ENCODE measurements around the gene SOBP.
"Not testable (repeated sequence)": the region's sequence is repeated elsewhere in the genome, so short reads cannot be mapped to it uniquely, and the experiment has no call there.

Gene SOBP

DNA sequence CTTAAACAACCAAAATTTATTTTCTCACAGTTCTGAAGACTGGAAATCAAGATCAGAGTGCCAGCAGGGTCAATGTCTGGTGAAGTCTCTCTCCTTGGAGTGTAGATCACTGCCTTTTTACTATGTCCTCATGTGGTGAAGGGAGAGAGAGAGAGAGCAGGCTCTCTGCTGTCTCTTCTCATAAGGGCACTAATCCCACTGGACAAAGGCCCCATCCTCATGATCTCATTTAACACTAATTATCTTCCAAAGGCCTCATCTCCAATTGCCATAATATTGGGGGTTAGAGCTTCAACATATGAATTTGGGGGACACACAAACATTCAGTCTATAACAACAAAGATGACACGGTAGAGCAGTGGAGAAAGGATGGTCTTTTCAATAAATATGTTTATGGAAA is 27.4 kb downstream of the SOBP start:
- TF ChIP-seq ISL1 (CRISPR knock-in tag; IDR thresholded peaks at IDR 0.05) (no peak), PPARA (CRISPR knock-in tag; IDR thresholded peaks at IDR 0.05; ENCODE audit: borderline replicate concordance) (no peak), ESRRG (CRISPR knock-in tag; IDR thresholded peaks at IDR 0.05) (no peak), RARB (CRISPR knock-in tag; IDR thresholded peaks at IDR 0.05) (no peak), ZC3H10 (CRISPR knock-in tag; IDR thresholded peaks at IDR 0.05) (no peak), ZNF565 (CRISPR knock-in tag; conservative IDR thresholded peaks at IDR 0.05; ENCODE audit: low read depth) (no peak)

DNA sequence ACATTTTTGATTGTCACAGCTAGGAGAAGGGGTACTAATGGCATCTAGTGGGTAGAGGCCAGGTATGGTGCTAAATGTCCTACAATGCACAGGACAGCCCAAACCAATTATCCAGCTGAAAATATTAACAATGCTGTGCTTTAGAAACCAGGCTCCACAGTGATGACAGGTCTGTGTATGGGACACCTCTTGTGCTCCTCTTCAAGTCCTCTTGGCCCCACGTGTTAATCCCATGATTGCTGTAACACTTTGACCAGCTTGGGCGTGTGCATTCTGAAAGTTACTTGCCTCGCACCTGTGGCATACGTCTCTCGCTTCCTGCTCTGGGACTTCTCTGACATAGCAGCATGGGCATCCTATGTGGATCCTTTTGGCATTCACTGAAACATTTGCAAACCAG is 29.3 kb downstream of the SOBP start:
- not testable (repeated sequence) for ATAC-seq

More for the DNA sequence above, 27.4 kb downstream of the SOBP start:
- no peak for ATAC-seq

DNA sequence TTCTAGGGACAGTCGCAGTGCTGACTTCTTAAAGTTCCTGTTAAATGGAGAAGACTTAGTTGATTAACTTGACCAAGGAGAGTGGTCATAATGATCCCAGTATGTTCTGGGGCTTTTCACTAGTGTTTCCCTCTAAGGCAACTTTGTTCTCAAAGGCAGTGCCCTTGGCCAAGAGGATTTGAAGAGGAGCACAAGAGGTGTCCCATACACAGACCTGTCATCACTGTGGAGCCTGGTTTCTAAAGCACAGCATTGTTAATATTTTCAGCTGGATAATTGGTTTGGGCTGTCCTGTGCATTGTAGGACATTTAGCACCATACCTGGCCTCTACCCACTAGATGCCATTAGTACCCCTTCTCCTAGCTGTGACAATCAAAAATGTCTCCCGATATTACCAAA is 30.8 kb downstream of the SOBP start:
- not testable (repeated sequence) for ATAC-seq

DNA sequence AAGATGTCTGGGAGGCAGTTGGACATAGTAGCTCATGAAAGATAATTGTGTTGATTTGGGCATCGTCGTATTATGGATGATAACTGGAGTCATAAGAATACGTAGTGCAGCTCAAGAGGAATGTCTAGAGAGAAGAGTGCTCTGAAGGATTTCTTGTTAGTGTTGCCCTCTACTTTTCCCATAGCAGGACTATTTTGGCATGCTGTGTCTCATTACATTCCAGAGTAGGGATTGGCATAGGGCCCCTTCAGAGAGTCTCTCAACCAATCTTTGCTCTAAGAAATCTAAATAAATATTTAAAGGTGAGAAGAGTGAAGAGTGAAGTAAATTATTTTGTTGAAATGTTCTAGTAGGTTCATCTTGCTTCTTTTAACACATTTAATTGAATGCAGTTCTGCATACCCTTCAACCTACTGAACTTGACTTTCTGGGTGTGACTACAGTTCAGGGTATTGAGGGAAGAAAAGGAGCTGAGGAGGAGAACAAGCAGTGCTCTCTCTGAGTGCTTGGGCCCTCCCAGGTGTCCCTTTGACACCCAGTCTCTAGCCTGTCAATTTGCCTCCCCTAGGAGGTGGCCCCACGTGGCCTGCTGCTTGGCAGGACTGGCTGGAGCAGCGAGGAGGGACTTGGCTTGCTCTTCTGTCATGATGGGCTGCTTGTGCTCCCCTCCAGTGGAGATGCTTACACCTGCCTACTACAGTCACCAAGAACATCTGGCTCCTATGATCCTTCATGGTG is 33.3 kb downstream of the SOBP start:
- ATAC-seq: no peak
- TF ChIP-seq, protein P1, sequence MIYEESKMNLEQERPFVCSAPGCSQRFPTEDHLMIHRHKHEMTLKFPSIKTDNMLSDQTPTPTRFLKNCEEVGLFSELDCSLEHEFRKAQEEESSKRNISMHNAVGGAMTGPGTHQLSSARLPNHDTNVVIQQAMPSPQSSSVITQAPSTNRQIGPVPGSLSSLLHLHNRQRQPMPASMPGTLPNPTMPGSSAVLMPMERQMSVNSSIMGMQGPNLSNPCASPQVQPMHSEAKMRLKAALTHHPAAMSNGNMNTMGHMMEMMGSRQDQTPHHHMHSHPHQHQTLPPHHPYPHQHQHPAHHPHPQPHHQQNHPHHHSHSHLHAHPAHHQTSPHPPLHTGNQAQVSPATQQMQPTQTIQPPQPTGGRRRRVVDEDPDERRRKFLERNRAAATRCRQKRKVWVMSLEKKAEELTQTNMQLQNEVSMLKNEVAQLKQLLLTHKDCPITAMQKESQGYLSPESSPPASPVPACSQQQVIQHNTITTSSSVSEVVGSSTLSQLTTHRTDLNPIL (CRISPR knock-in tag; IDR thresholded peaks at IDR 0.05; ENCODE audit: low read depth): no peak
- TF ChIP-seq ZFP30 (CRISPR knock-in tag; IDR thresholded peaks at IDR 0.05): no peak
- TF ChIP-seq, protein P2, sequence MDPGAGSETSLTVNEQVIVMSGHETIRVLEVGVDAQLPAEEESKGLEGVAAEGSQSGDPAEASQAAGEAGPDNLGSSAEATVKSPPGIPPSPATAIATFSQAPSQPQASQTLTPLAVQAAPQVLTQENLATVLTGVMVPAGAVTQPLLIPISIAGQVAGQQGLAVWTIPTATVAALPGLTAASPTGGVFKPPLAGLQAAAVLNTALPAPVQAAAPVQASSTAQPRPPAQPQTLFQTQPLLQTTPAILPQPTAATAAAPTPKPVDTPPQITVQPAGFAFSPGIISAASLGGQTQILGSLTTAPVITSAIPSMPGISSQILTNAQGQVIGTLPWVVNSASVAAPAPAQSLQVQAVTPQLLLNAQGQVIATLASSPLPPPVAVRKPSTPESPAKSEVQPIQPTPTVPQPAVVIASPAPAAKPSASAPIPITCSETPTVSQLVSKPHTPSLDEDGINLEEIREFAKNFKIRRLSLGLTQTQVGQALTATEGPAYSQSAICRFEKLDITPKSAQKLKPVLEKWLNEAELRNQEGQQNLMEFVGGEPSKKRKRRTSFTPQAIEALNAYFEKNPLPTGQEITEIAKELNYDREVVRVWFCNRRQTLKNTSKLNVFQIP (CRISPR knock-in tag; IDR thresholded peaks at IDR 0.05; ENCODE audit: borderline replicate concordance, low read depth): no peak
- no peak for TF ChIP-seq SNAI2 (CRISPR knock-in tag; IDR thresholded peaks at IDR 0.05)
- TF ChIP-seq RARB (CRISPR knock-in tag; IDR thresholded peaks at IDR 0.05): no peak
- TF ChIP-seq BACH2 (CRISPR knock-in tag; IDR thresholded peaks at IDR 0.05; ENCODE audit: borderline replicate concordance): no peak
- no peak for TF ChIP-seq TOX (CRISPR knock-in tag; IDR thresholded peaks at IDR 0.05; ENCODE audit: borderline replicate concordance)
- no peak for TF ChIP-seq ZNF8 (CRISPR knock-in tag; IDR thresholded peaks at IDR 0.05)
- TF ChIP-seq OSR1 (CRISPR knock-in tag; IDR thresholded peaks at IDR 0.05): no peak

DNA sequence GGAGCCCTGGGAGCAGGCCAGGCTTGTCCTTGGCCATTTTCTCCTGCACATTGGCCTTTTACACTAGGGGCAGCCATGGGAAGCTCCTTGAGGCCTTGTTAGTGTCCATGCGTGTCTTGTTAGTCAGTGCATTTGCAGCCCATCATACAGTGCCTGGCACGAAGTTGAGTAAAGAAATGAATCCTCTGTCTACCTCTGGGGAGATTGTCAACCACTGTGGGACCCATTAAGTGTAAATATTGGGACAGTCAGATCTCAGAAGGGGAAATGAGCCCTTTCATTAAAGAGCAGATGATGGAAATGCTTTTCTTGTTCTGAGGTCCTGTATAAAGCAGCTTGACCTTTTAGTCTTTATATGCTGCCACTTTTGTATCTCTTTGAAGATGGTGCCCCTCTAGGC is 33.9 kb downstream of the SOBP start:
- TF ChIP-seq ZC3H10 (CRISPR knock-in tag; IDR thresholded peaks at IDR 0.05): no peak
- no peak for TF ChIP-seq OSR1 (CRISPR knock-in tag; IDR thresholded peaks at IDR 0.05)
- TF ChIP-seq ZFP3 (CRISPR knock-in tag; IDR thresholded peaks at IDR 0.05): no peak
- no peak for ATAC-seq

DNA sequence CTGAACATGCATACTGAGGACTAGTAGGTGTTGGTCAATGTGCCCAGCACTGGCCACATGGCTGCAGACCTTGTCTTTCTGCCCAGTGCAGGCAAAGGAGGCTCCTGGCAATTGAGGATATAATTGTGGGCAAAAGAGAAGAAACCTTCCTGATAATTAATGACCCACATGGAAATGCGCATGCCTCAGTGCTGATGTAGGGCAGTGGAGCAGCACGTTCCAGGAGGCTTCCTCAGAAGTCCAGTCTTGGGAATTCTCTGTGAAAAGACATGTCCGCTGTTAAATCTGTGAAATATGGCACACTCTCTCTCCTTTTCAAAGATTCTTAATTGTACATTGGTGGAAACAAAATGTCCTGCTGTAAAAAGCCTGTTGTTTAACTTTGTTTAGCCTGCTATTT is 34.7 kb downstream of the SOBP start:
- TF ChIP-seq, protein P3, sequence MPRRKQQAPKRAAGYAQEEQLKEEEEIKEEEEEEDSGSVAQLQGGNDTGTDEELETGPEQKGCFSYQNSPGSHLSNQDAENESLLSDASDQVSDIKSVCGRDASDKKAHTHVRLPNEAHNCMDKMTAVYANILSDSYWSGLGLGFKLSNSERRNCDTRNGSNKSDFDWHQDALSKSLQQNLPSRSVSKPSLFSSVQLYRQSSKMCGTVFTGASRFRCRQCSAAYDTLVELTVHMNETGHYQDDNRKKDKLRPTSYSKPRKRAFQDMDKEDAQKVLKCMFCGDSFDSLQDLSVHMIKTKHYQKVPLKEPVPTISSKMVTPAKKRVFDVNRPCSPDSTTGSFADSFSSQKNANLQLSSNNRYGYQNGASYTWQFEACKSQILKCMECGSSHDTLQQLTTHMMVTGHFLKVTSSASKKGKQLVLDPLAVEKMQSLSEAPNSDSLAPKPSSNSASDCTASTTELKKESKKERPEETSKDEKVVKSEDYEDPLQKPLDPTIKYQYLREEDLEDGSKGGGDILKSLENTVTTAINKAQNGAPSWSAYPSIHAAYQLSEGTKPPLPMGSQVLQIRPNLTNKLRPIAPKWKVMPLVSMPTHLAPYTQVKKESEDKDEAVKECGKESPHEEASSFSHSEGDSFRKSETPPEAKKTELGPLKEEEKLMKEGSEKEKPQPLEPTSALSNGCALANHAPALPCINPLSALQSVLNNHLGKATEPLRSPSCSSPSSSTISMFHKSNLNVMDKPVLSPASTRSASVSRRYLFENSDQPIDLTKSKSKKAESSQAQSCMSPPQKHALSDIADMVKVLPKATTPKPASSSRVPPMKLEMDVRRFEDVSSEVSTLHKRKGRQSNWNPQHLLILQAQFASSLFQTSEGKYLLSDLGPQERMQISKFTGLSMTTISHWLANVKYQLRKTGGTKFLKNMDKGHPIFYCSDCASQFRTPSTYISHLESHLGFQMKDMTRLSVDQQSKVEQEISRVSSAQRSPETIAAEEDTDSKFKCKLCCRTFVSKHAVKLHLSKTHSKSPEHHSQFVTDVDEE (CRISPR knock-in tag; IDR thresholded peaks at IDR 0.05): no peak
- TF ChIP-seq ZNF8 (CRISPR knock-in tag; IDR thresholded peaks at IDR 0.05) (no peak), ZFP3 (CRISPR knock-in tag; IDR thresholded peaks at IDR 0.05) (no peak), GLIS3 (CRISPR knock-in tag; IDR thresholded peaks at IDR 0.05) (no peak), TCF4 (CRISPR knock-in tag; IDR thresholded peaks at IDR 0.05; ENCODE audit: borderline replicate concordance) (no peak), ZC3H10 (CRISPR knock-in tag; IDR thresholded peaks at IDR 0.05) (no peak), SNAI2 (CRISPR knock-in tag; IDR thresholded peaks at IDR 0.05) (no peak), ZFP30 (CRISPR knock-in tag; IDR thresholded peaks at IDR 0.05) (no peak), ESRRG (CRISPR knock-in tag; IDR thresholded peaks at IDR 0.05) (no peak), OSR1 (CRISPR knock-in tag; IDR thresholded peaks at IDR 0.05) (no peak), ZNF70 (CRISPR knock-in tag; IDR thresholded peaks at IDR 0.05) (no peak), ZNF565 (CRISPR knock-in tag; conservative IDR thresholded peaks at IDR 0.05; ENCODE audit: low read depth) (no peak)
- TF ChIP-seq, protein P2 (CRISPR knock-in tag; IDR thresholded peaks at IDR 0.05; ENCODE audit: borderline replicate concordance, low read depth): no peak
- TF ChIP-seq, protein P4, sequence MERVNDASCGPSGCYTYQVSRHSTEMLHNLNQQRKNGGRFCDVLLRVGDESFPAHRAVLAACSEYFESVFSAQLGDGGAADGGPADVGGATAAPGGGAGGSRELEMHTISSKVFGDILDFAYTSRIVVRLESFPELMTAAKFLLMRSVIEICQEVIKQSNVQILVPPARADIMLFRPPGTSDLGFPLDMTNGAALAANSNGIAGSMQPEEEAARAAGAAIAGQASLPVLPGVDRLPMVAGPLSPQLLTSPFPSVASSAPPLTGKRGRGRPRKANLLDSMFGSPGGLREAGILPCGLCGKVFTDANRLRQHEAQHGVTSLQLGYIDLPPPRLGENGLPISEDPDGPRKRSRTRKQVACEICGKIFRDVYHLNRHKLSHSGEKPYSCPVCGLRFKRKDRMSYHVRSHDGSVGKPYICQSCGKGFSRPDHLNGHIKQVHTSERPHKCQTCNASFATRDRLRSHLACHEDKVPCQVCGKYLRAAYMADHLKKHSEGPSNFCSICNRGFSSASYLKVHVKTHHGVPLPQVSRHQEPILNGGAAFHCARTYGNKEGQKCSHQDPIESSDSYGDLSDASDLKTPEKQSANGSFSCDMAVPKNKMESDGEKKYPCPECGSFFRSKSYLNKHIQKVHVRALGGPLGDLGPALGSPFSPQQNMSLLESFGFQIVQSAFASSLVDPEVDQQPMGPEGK (CRISPR knock-in tag; IDR thresholded peaks at IDR 0.05; ENCODE audit: borderline replicate concordance): no peak
- no peak for ATAC-seq

All from SK-N-SH treated with all-trans-retinoic acid at 6 μM for 48 hours (cell line).